Embryonic facial prominence (tissue), 1 donor: ENCODE data around the gene CDH4.
"Not testable (repeated sequence)": the region's sequence is repeated elsewhere in the genome, so short reads cannot be mapped to it uniquely, and the experiment has no call there.

ENCODE experiments used
- DNase-seq: peaks from one replicate; pipeline ENCODE4 v3.0.0-alpha.2; 2016; ENCODE audit errors: extremely low spot score

Gene CDH4

DNA sequence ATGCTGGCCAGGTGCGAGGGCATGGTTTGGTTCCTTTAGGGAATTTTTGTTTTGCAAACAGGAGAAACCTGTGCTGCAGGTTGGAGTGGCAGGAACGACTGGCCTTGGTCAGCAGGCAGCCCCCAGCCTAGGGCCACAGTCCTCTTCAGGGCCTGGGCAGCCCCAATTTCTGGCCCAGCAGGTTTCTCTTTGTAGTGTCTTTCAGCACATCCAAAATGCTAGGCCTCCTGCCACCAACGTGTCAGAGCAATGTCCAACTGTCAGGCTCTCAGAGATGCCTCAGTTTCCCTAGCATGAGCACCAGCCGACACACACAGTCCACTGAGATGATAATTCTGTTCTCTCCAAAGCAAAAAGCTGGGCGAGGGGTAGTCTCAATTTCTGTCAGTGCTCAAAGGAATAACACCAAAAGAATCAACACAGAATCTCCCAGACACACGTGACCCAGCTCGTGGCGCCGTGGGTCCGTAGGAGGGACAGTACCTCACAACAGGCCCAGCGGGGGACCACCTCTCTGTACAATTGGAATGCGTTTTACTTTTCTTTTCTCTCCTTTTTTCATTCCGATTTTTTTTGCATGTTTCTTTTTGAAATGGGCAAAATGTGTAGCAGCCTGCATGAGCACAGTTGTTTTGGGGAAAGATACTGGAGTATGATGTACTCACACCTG is 687.8 kb downstream of the CDH4 start:
- DNase-seq = no peak

DNA sequence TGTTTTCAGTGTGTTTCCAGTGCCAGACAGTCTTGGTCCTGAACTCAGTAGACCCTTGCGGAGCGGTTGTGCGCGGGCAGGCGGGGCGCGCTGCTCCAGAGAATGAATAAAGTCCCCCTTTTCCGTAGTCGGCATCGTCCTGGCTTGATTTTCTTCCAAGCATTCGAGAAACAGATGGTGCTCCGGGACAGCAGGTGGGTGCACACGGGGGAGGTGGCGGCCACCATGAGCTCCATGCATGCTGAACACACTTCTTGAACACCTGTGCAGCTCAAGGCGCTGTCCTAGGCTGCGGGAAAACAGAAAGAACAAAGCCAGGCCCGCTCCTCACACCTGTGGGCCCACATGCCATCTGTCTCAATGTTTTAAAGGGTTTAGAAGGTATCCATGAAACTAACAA is 688.4 kb downstream of the CDH4 start:
- DNase-seq = no peak

DNA sequence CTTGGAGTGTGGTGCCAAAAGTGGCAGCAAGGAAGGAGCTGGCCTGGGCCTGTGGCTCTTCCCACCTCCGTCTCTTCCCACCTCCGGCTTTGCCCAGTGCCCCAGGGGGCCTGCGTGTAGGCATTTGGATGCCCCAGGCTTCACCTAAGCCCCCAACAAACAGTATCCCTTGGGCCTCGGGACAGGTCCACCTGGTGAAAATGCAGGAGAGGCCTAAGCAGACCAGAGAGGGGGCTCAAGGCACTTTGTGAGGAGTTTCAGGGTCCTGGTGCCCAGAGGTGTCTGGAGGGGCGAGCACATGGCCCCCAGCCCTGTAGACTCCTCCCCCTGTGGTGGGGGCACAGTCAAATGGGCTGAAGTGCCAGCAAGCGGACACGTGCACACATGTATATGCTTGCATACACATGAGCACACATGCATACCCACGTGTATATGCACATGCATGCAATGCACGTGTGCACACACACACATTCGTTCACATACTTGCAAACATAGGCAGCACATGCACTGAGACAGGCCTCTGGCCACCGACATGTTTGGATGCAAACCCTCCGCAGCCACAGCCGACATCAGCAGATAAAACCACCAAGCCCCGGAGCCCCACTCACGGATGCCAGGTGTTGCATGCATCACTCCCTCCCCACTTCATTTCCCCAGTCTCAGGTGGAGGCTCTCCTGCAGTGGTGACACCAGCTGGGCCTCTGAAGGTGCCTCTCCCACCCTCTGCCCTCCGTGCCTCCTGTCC is 689.1 kb downstream of the CDH4 start:
- DNase-seq = no peak

DNA sequence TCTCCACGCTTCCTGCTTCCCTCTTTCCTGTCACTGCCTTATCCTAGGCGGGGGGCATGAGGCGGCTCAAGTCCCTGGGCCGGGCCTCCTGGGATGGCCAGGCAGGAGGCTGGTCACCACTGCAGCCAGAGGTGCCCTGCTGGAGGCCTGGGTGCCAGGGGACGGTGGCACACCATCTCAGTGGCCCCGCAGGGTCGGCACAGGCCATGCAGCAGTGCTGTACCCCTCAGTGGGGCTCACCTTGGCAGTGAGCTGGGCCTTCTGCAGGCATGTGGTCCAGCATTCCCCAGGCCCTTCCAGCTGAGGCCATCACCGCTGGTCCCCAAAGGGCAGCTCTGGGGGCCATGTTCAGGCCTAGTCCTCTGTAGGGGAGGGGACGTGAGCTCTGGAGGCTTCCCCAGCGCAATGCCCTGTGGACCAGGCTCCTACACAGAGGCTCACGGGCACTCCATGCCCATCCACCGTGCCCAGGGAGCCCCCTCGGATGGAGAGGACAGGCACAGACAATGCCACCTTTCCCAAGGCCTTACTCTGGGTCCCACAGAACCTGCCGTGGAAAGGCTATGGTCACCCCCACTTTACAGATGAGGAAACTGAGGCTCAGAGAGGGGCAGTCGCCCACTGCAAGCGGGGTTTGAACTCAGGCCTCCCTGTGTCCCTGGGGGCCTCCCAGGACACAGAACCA is 689.8 kb downstream of the CDH4 start:
- no peak for DNase-seq

DNA sequence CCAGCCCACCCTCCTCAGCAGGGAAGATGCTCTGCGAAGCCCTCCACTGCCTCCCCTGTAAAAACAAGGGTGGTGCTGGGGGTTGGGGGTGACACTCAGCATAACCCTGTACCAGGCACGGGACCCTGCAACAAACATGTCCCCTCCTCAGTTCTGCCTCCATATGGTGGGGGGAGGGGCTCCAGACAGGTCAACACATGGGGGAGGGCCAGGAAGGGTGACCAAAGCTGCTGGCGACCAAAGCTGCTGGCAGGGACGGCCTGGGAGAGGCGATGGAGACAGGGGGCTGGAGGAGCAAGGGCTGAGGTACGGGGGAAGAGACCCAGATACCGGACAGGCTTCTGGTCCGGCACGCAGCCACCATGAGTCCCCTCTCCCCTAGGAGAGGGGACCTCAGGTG is 690.5 kb downstream of the CDH4 start:
- no peak for DNase-seq

DNA sequence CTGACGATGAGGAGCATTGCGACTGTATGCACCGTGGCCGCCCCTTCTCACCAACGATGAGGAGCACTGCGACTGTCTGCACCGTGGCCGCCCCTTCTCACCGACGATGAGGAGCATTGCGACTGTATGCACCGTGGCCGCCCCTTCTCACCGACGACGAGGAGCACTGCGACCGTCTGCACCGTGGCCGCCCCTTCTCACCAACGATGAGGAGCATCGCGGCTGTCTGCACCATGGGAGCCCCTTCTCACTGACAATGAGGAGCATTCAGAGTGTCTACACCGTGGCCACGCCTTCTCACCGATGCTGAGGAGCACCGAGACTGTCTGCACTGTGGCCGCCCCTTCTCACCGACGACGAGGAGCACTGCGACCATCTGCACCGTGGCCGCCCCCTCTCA is 692.9 kb downstream of the CDH4 start:
- DNase-seq = not testable (repeated sequence)

DNA sequence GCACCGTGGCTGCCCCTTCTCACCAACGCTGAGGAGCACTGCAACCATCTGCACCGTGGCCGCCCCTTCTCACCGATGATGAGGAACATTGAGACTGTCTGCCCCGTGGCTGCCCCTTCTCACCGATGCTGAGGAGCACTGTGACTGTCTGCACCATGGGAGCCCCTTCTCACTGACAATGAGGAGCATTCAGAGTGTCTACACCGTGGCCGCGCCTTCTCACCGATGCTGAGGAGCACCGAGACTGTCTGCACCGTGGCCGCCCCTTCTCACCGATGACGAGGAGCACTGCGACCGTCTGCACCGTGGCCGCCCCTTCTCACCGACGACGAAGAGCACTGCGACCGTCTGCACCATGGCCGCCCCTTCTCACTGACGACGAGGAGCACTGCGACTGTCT is 693.4 kb downstream of the CDH4 start:
- DNase-seq = not testable (repeated sequence)

DNA sequence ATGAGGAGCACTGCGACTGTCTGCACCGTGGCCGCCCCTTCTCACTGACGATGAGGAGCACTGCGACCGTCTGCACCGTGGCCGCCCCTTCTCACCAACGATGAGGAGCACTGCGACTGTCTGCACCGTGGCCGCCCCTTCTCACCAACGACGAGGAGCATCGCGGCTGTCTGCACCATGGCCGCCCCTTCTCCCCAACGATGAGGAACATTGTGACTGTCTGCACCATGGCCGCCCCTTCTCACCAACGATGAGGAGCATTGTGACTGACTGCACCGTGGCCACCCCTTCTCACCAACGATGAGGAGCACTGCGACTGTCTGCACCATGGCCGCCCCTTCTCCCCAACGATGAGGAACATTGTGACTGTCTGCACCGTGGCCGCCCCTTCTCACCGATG is 696.0 kb downstream of the CDH4 start:
- DNase-seq = not testable (repeated sequence)

DNA sequence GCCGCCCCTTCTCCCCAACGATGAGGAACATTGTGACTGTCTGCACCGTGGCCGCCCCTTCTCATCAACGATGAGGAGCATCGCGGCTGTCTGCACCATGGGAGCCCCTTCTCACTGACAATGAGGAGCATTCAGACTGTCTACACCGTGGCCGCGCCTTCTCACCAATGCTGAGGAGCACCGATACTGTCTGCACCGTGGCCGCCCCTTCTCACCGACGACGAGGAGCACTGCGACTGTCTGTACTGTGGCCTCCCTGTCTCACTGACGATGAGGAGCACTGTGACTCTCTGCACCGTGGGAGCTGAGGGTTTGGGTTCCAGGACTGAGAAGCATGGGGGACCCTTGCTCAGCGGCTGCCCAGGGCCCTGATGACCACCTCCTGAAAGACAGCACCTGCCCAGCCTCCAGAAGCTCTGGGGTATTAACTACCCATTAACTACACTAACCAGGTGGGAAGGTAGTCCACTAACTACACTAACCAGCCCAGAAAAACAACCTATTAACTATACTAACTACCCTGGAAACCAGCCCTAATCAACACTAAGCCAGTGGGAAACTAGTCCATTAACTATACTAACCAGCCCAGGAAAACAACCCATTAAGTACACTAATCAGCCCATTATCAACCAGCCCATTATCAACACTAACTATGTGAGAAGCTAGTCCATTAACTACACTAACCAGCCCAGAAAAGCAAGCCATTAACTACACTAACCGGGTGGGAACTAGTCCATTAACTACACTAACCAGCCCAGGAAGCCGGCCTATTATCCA is 696.7 kb downstream of the CDH4 start:
- no peak for DNase-seq

DNA sequence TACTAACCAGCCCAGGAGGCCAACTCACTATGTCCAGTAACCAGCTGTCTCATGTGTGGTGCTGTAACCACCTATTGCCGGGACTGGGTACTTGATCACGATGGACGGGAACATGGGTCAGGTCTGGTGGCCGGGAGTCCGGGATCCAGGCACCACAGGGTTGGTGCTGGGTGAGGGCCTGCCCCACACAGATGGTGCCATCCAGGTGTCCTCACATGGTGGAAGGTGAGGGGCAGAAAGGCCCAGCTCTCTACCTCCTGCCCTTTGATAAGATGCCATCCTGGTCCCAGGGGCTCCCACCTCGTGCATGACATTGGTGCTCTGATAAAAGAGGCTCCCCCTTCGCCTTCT is 697.3 kb downstream of the CDH4 start:
- DNase-seq = no peak

DNA sequence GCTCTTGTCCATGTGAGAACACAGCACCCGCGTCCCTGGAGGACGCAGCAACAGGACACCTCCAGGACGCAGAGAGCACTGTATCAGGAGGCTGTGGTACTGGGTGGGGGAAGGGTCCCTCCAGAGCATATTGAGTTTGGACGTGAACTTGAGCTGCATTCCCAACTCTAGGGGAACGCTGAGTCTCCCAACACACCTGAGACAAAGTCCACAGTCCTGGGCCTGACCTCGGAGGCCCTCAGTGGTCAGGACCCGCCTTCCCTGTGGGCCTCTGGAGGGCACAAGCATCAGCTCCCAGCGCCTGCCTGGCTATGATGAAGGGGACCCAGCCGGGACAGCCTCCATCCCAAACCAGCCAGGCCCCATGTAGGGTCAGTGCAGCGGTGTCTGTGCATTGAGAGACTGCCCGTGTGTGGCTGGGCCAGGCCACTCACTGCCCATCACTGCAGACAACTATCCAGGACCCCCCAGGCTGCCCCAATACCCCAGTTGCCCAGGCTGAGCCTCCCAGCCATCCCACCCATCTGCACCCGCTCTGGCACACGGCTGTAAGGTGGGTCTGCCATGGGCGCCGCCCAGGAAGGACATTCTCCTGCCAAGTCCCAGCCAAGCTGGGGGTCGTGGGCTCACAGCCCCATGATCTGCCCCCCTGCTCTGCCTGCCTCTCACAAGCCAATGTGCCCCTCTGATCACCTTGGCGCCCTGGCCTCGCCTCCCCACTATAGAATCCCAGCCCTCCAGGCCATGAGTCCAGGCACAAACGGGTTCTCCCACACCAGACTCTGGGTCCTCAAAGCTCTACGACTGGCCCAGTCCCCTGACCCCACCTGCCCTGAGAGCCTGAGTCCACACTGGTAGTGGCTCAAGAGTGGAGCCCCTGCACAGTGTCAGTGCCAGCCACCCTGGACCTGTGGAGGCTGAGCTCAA is 697.9 kb downstream of the CDH4 start:
- DNase-seq = no peak

DNA sequence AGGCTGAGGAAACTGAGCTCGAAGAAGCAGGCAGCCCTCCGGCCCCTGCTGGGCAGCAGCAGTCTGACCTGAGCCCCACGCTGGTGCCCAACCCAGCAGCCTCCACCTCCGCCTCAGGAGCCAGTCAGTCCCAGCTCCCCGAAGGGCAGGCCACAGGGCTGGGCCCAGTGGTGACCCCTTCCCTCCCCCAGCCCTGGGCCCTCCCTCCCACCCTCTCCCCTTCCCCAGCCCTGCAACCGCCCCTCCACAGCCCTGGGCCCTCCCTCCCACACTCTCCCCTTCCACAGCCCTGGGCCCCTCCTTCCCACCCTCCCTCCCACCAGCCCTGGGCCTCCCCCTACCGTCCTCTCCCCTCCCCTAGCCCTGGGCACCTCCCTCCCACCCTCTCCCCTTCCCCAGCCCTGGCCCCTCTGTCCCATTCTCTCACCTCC is 698.6 kb downstream of the CDH4 start:
- no peak for DNase-seq

DNA sequence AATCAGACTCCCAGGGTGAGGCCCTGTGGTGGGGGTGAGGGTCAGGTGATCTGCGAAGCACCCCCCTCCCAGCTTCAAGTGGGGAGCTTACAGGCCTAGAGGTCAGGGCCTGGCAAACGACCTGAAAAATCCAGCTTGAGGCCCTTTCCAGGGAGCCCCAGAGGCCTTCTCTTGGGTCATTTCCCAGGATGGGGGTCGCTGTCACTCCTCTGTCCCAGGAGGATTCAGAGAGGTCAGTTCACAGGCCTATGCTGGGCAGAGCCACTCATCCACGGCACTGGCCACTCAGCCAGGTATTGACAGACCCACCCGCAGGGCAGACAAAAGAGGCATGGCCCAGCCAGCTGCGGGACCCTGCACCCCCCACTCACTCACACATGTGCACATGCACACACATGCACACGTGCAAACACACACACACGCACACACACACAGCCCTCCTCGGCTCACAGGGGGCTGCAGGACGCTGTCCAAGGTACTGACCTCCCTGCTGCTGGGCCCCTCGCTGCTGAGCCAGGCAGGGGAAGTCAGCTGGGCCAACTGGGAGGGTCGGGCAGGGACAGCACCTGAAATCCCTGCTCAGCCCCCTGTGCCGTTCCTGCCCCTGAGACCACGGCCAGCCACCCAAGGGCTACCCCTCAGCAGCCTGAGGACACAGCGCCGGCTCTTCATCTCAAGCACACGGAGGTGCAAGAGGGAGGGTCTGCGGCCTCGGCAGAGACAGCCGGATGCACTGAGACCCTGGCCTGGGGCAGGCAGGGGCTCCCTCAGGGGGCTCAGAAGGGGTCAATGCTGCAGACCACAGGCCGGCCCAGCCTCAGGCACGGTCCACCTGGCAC is 699.9 kb downstream of the CDH4 start:
- DNase-seq = peak; percentile 60

DNA sequence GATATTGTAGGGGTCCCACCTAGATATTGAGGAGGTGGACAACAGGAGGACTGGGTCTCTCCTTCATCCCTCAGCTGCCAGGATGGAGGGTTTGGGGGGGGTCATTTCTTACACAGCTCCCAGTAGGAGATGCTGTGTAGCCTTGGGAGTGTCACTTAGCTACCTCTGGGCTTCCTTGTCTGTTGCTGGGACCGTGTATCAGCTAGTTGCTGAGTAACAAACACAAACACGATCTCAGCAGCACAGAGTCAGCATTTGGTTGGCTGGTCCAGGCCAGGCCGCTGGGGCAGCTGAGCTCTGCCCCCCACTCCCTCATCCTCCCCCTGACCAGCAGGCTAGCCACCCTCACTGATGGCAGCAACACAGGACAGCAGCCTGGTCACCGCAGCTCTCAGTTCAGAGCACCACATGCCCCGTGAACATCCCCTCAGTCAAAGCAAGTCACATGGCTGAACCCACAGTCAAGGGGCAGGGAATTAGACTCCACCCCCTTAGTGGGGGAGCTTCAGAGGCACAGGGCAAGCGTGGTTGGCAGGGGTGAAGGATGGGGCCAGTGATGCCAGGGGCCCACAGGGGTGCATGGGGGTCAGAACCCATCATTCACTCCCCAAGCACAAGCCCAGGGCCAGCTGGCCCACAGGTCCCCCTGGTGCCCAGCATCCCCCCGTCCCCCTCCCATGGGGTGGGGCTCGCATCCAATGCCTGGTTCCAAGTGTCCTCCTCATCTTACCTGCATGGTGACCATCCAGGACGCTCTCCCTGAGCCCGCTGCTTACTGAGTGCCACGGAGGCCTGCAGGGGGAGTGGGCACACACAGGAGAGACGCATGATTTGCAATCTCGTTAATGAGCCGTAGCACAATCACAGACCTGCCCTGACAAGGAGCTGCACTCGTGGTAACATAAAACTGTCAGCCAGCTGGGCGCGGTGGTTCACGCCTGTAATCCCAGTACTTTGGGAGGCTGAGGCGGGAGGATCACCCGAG is 701.3 kb downstream of the CDH4 start:
- no peak for DNase-seq

DNA sequence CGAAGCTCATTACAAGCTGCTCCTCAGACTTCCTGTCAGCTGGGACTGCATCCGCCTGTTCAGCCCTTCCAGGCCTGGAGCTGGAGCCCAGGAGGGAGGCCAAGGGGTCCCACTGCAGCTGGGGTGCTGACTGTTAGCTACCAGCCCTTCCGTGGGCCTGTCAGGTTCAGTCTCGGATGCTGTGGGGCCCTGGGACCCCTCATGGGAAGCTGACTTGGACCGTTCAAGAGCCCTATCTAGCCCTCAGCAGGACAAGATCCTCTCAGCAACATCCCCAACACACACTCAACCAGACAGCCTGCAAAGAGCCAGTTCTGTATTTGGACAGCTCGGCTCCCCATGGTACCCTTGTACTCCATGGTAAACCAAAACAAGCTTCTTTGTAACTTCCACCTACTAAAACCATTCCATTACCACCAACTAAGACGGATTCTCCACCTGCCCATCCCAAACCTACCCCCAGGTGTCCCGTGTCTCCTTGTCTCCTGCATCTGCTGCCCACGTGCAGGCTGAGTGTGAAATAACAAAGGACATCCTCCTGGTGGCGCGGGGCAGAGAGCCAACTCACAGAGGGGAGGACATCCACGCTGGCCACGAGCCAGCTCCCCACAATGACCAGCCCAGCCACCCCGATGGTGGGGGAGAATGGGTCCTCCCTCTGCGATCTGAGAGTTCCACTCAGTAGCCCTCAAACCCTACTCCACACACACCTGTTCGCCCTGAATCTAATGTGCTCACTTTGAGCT is 702.4 kb downstream of the CDH4 start:
- DNase-seq = no peak

DNA sequence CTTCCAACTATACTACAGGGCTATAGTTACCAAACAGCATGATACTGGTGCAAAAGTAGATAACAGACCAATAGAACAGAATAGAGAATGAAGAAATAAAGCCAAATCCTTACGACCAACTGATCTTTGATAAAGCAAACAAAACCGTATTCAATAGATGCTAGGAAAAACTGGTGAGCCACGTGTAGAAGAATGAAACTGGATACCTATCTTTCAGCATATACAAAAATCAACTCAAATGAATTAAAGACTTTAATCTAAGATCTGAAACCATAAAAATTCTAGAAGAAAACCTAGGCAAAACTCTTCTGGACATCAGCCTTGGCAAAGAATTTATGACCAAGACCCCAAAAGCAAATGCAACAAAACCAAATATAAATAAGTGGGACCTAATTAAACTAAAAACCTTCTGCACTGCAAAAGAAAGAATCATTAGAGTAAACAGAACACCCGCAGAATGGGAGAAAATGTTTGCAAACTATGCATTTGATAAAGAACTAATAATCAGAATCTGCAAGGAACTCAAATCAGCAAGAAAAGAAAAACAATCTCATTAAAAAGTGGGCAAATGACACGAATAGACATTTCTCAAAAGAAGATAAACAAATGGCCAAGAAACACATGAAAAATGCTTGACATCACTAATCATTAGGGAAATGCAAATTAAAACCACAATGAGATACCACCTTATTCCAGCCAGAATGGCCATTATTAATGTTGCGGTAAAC is 703.8 kb downstream of the CDH4 start:
- no peak for DNase-seq
